GM23338 (cell line): ENCODE results near the gene PLEKHA7. TPM values are rescaled to one million over a fixed set of nuclear protein-coding genes. Genes with fewer than 3 reads are reported as not detected.

ENCODE experiments used
- ATAC-seq: fragments of 200-7000 bp; cut with Tn5 transposase; 3 replicates; pipeline ENCODE4 v1.9.1; 2020
- DNase-seq: peaks from one replicate; pipeline ENCODE4 v3.0.0-alpha.2; 2015; ENCODE audit warnings: low spot score
- H2AFZ ChIP-seq: fragments of 200-600 bp; sonication (generic); 2 replicates; pipeline ENCODE4 v1.8.0; 2016; ENCODE audit warnings: antibody characterized with exemption, mild to moderate bottlenecking, moderate library complexity
- H3F3A ChIP-seq: fragments of 200-600 bp; sonication (generic); replicated peaks from 2 replicates; pipeline ENCODE4 v1.8.0; 2017; ENCODE audit warnings: antibody characterized with exemption, mixed run types, low read depth
- H3K27ac ChIP-seq: fragments of 200-600 bp; sonication (generic); 2 replicates; pipeline ENCODE4 v1.6.1; 2016; ENCODE audit warnings: low read depth
- H3K27me3 ChIP-seq: fragments of 200-600 bp; sonication (generic); 2 replicates; pipeline ENCODE4 v1.8.0; 2016; ENCODE audit warnings: mild to moderate bottlenecking, mixed run types, moderate library complexity; ENCODE audit not compliant: insufficient read depth
- H3K36me3 ChIP-seq: fragments of 200-600 bp; sonication (generic); 2 replicates; pipeline ENCODE4 v1.8.0; 2016; ENCODE audit warnings: mild to moderate bottlenecking; ENCODE audit not compliant: insufficient read depth
- H3K4me1 ChIP-seq: fragments of 200-600 bp; sonication (generic); 2 replicates; pipeline ENCODE4 v1.8.0; 2016; ENCODE audit warnings: mild to moderate bottlenecking, moderate library complexity; ENCODE audit not compliant: insufficient read depth
- H3K4me2 ChIP-seq: fragments of 200-600 bp; sonication (generic); 2 replicates; pipeline ENCODE4 v1.7.1; 2017; ENCODE audit warnings: mixed run types
- H3K4me3 ChIP-seq: fragments of 200-600 bp; sonication (generic); 2 replicates; pipeline ENCODE4 v1.6.1; 2016; ENCODE audit warnings: mixed run types
- H3K79me2 ChIP-seq: fragments of 200-600 bp; sonication (generic); replicated peaks from 2 replicates; pipeline ENCODE4 v1.8.0; 2017; ENCODE audit warnings: mild to moderate bottlenecking; ENCODE audit not compliant: insufficient read depth
- H3K9me2 ChIP-seq: fragments of 200-600 bp; sonication (generic); 2 replicates; pipeline ENCODE4 v1.8.0; 2017; ENCODE audit not compliant: insufficient read depth
- H4K20me1 ChIP-seq: fragments of 200-600 bp; sonication (generic); replicated peaks from 2 replicates; pipeline ENCODE4 v1.8.0; 2017; ENCODE audit warnings: mild to moderate bottlenecking; ENCODE audit not compliant: insufficient read depth
- H3K27ac Mint-ChIP-seq: 2 replicates; pipeline ENCODE4 v1.8.0; 2020; ENCODE audit warnings: inconsistent platforms, mild to moderate bottlenecking, moderate library complexity, mixed read lengths
- H3K27me3 Mint-ChIP-seq: 3 replicates; pipeline ENCODE4 v1.8.0; 2022; ENCODE audit warnings: low read depth, mild to moderate bottlenecking, moderate library complexity, mixed read lengths, inconsistent platforms; ENCODE audit not compliant: insufficient read depth, poor library complexity
- H3K36me3 Mint-ChIP-seq: 3 replicates; pipeline ENCODE4 v1.8.0; 2021; ENCODE audit warnings: low read depth, mild to moderate bottlenecking, inconsistent platforms, moderate library complexity, mixed read lengths
- H3K4me1 Mint-ChIP-seq: 3 replicates; pipeline ENCODE4 v1.8.0; 2020; ENCODE audit warnings: mild to moderate bottlenecking, inconsistent platforms, mixed read lengths
- H3K4me3 Mint-ChIP-seq: 3 replicates; pipeline ENCODE4 v1.8.0; 2021; ENCODE audit warnings: moderate library complexity, mild to moderate bottlenecking, inconsistent platforms, mixed read lengths
- H3K9me3 Mint-ChIP-seq: 3 replicates; pipeline ENCODE4 v1.8.0; 2020; ENCODE audit warnings: moderate library complexity, mild to moderate bottlenecking, inconsistent platforms, mixed read lengths
- CREB1 ChIP-seq: fragments of 250-450 bp; sonication (Bioruptor Pico); IDR thresholded peaks from 2 replicates; pipeline ENCODE4 v1.5.0; 2020; ENCODE audit warnings: low read depth, mild to moderate bottlenecking, moderate library complexity
- ETS1 ChIP-seq: IDR thresholded peaks from 2 replicates; pipeline ENCODE4 v1.6.1; 2016; ENCODE audit warnings: antibody characterized with exemption
- EZH2 ChIP-seq: fragments of 200-600 bp; sonication (generic); IDR thresholded peaks from one replicate; pipeline ENCODE4 v1.8.0; 2017; ENCODE audit warnings: antibody characterized with exemption, mild to moderate bottlenecking, low read depth; ENCODE audit not compliant: unreplicated experiment
- EZH2phosphoT487 ChIP-seq: fragments of 200-600 bp; sonication (generic); IDR thresholded peaks from one replicate; pipeline ENCODE4 v1.8.1; 2018; ENCODE audit warnings: antibody characterized with exemption; ENCODE audit not compliant: unreplicated experiment
- JUNB ChIP-seq: IDR thresholded peaks from one replicate; pipeline ENCODE4 v1.6.1; 2016; ENCODE audit warnings: antibody characterized with exemption; ENCODE audit not compliant: unreplicated experiment
- ZNF114 ChIP-seq: fragments of 250-450 bp; sonication (Bioruptor Pico); IDR thresholded peaks from 2 replicates; pipeline ENCODE4 v1.5.0; 2020; ENCODE audit warnings: mild to moderate bottlenecking, moderate library complexity
- polyA plus RNA-seq: library from polyadenylated mRNA; unstranded; fragments of >200 nt; fragmentation: Nextera tagmentation; extraction: Ambion mirVana; gene quantifications from 2 replicates; pipeline ENCODE4 v1.2.1, GENCODE V29; 2016
- total RNA-seq: library from RNA; depleted of rRNA; stranded (reverse); fragments of >200 nt; shearing (Covaris generic); gene quantifications from 2 replicates; pipeline ENCODE4 v1.2.3, GENCODE V29; 2014
- TF ChIP-seq, protein P1 (sequence below): fragments of 250-450 bp; sonication (Bioruptor Pico); IDR thresholded peaks from 2 replicates; pipeline ENCODE4 v1.5.0; 2020; ENCODE audit warnings: mild to moderate bottlenecking, moderate library complexity
- TF ChIP-seq, protein P2 (sequence below), 2 experiments: fragments of 200-600 bp in 1 of 2; sonication (generic) in 1 of 2; conservative IDR thresholded peaks; 2 replicates each; pipeline versions ENCODE4 v1.5.1 to v1.6.1; 2016 to 2017; ENCODE audit warnings: antibody characterized with exemption in 2 of 2, low read depth in 2 of 2, mild to moderate bottlenecking in 2 of 2, moderate library complexity in 1 of 2
- TF ChIP-seq, protein P3 (sequence below): IDR thresholded peaks from one replicate; pipeline ENCODE4 v1.6.1; 2018; ENCODE audit warnings: antibody characterized with exemption; ENCODE audit not compliant: unreplicated experiment

PLEKHA7 gene
- total and polyA plus RNA-seq, 2 experiments from 2014 or later = 9.7 to 15.8 TPM

DNA sequence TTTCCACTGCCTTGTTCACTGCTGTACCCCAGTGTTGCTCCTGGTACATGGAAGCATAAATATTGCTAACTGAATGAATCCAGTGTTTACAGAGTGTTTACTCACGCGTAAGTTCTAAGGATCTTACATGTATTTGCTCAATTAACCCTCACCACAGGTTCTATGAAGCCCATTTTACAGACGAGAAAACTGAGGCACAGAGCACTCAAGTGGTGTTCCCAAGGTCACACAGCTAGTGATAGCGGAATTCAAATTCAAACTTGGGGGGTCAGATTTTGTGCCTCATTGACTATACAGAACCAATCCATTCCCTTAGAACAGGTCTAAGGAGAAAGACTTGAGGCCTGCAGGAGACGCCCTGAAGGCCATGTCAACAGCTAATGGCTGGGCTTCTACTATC lies 72.3 kb downstream of the PLEKHA7 start:
- Mint-ChIP-seq H3K36me3 (no peaks in the 10 kb centered on the region), H3K9me3 (no peaks in the 10 kb centered on the region), H3K27me3 (peaks cover 6% of the 10 kb centered on the region), H3K27ac (no peak overlapping the region), H3K4me3 (no peak overlapping the region), H3K4me1 (peaks cover 24% of the 10 kb centered on the region; the same call in 2 of the 3 replicates)
- Histone ChIP-seq H3K4me1 (peaks cover 18% of the 10 kb centered on the region), H3K79me2 (no peaks in the 10 kb centered on the region; the same call in 1 of the 2 replicates), H3K27ac (no peak overlapping the region), H2AFZ (no peak overlapping the region), H4K20me1 (peaks cover 3% of the 10 kb centered on the region; the same call in 1 of the 2 replicates), H3K4me3 (no peak overlapping the region), H3K9me2 (no peaks in the 10 kb centered on the region), H3K27me3 (no peaks in the 10 kb centered on the region), H3F3A (no peaks in the 10 kb centered on the region), H3K4me2 (no peak overlapping the region), H3K36me3 (no peaks in the 10 kb centered on the region)
- TF ChIP-seq EZH2 = no peak
- TF ChIP-seq, protein P1, sequence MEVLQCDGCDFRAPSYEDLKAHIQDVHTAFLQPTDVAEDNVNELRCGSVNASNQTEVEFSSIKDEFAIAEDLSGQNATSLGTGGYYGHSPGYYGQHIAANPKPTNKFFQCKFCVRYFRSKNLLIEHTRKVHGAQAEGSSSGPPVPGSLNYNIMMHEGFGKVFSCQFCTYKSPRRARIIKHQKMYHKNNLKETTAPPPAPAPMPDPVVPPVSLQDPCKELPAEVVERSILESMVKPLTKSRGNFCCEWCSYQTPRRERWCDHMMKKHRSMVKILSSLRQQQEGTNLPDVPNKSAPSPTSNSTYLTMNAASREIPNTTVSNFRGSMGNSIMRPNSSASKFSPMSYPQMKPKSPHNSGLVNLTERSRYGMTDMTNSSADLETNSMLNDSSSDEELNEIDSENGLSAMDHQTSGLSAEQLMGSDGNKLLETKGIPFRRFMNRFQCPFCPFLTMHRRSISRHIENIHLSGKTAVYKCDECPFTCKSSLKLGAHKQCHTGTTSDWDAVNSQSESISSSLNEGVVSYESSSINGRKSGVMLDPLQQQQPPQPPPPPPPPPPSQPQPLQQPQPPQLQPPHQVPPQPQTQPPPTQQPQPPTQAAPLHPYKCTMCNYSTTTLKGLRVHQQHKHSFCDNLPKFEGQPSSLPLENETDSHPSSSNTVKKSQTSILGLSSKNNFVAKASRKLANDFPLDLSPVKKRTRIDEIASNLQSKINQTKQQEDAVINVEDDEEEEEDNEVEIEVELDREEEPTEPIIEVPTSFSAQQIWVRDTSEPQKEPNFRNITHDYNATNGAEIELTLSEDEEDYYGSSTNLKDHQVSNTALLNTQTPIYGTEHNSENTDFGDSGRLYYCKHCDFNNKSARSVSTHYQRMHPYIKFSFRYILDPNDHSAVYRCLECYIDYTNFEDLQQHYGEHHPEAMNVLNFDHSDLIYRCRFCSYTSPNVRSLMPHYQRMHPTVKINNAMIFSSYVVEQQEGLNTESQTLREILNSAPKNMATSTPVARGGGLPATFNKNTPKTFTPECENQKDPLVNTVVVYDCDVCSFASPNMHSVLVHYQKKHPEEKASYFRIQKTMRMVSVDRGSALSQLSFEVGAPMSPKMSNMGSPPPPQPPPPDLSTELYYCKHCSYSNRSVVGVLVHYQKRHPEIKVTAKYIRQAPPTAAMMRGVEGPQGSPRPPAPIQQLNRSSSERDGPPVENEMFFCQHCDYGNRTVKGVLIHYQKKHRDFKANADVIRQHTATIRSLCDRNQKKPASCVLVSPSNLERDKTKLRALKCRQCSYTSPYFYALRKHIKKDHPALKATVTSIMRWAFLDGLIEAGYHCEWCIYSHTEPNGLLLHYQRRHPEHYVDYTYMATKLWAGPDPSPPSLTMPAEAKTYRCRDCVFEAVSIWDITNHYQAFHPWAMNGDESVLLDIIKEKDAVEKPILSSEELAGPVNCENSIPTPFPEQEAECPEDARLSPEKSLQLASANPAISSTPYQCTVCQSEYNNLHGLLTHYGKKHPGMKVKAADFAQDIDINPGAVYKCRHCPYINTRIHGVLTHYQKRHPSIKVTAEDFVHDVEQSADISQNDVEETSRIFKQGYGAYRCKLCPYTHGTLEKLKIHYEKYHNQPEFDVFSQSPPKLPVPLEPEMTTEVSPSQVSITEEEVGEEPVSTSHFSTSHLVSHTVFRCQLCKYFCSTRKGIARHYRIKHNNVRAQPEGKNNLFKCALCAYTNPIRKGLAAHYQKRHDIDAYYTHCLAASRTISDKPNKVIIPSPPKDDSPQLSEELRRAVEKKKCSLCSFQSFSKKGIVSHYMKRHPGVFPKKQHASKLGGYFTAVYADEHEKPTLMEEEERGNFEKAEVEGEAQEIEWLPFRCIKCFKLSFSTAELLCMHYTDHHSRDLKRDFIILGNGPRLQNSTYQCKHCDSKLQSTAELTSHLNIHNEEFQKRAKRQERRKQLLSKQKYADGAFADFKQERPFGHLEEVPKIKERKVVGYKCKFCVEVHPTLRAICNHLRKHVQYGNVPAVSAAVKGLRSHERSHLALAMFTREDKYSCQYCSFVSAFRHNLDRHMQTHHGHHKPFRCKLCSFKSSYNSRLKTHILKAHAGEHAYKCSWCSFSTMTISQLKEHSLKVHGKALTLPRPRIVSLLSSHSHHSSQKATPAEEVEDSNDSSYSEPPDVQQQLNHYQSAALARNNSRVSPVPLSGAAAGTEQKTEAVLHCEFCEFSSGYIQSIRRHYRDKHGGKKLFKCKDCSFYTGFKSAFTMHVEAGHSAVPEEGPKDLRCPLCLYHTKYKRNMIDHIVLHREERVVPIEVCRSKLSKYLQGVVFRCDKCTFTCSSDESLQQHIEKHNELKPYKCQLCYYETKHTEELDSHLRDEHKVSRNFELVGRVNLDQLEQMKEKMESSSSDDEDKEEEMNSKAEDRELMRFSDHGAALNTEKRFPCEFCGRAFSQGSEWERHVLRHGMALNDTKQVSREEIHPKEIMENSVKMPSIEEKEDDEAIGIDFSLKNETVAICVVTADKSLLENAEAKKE (CRISPR knock-in tag) = no peak
- no peak for DNase-seq
- ATAC-seq = no peak

- no peaks in the 10 kb centered on the region for H3K9me2 ChIP-seq
- Mint-ChIP-seq H3K36me3 (no peaks in the 10 kb centered on the region), H3K27me3 (peaks cover 2% of the 10 kb centered on the region), H3K4me1 (peaks cover 20% of the 10 kb centered on the region), H3K9me3 (no peaks in the 10 kb centered on the region), H3K27ac (no peak overlapping the region), H3K4me3 (no peak overlapping the region)
- peaks cover 3% of the 10 kb centered on the region; the same call in 1 of the 2 replicates for H3K4me1 ChIP-seq
- H2AFZ ChIP-seq = no peak overlapping the region
- no peaks in the 10 kb centered on the region for H3K79me2 ChIP-seq
- no peak overlapping the region for H3K4me3 ChIP-seq
- H3K27me3 ChIP-seq = no peaks in the 10 kb centered on the region
- no peaks in the 10 kb centered on the region for H3K36me3 ChIP-seq
- no peaks in the 10 kb centered on the region for H3F3A ChIP-seq
- peaks cover 7% of the 10 kb centered on the region; the same call in 1 of the 2 replicates for H4K20me1 ChIP-seq
- DNase-seq = no peak
- no peak overlapping the region for H3K4me2 ChIP-seq
- ATAC-seq = no peak
- no peak overlapping the region for H3K27ac ChIP-seq
- TF ChIP-seq, protein P2, sequence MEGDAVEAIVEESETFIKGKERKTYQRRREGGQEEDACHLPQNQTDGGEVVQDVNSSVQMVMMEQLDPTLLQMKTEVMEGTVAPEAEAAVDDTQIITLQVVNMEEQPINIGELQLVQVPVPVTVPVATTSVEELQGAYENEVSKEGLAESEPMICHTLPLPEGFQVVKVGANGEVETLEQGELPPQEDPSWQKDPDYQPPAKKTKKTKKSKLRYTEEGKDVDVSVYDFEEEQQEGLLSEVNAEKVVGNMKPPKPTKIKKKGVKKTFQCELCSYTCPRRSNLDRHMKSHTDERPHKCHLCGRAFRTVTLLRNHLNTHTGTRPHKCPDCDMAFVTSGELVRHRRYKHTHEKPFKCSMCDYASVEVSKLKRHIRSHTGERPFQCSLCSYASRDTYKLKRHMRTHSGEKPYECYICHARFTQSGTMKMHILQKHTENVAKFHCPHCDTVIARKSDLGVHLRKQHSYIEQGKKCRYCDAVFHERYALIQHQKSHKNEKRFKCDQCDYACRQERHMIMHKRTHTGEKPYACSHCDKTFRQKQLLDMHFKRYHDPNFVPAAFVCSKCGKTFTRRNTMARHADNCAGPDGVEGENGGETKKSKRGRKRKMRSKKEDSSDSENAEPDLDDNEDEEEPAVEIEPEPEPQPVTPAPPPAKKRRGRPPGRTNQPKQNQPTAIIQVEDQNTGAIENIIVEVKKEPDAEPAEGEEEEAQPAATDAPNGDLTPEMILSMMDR (conservative IDR thresholded peaks at IDR 0.05; ENCODE audit: low read depth in 2 of 2) = no peak
- TF ChIP-seq, protein P3, sequence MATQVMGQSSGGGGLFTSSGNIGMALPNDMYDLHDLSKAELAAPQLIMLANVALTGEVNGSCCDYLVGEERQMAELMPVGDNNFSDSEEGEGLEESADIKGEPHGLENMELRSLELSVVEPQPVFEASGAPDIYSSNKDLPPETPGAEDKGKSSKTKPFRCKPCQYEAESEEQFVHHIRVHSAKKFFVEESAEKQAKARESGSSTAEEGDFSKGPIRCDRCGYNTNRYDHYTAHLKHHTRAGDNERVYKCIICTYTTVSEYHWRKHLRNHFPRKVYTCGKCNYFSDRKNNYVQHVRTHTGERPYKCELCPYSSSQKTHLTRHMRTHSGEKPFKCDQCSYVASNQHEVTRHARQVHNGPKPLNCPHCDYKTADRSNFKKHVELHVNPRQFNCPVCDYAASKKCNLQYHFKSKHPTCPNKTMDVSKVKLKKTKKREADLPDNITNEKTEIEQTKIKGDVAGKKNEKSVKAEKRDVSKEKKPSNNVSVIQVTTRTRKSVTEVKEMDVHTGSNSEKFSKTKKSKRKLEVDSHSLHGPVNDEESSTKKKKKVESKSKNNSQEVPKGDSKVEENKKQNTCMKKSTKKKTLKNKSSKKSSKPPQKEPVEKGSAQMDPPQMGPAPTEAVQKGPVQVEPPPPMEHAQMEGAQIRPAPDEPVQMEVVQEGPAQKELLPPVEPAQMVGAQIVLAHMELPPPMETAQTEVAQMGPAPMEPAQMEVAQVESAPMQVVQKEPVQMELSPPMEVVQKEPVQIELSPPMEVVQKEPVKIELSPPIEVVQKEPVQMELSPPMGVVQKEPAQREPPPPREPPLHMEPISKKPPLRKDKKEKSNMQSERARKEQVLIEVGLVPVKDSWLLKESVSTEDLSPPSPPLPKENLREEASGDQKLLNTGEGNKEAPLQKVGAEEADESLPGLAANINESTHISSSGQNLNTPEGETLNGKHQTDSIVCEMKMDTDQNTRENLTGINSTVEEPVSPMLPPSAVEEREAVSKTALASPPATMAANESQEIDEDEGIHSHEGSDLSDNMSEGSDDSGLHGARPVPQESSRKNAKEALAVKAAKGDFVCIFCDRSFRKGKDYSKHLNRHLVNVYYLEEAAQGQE = no peak
- TF ChIP-seq ETS1 (no peak), EZH2phosphoT487 (no peak), EZH2 (no peak), CREB1 (CRISPR knock-in tag) (no peak), JUNB (no peak), ZNF114 (no peak)
Observed at GRCh38 chr11:16938061-16938460, 76.2 kb downstream of the PLEKHA7 start.
